ENCODE data around the gene SLC9A1. TPM values are rescaled to one million over a fixed set of nuclear protein-coding genes. Genes with fewer than 3 reads are reported as not detected.

Gene SLC9A1
- total RNA-seq, 1 experiment from 2014 or later: 21.7 TPM

- intact Hi-C loops (cut with micrococcal nuclease): no loop called here
- H3K9ac ChIP-seq (ENCODE audit: low read length): no peak overlapping the region
- no peaks in the 10 kb centered on the region for H3K9me2 ChIP-seq (ENCODE audit: insufficient read depth)
- TF ChIP-seq, protein P1, sequence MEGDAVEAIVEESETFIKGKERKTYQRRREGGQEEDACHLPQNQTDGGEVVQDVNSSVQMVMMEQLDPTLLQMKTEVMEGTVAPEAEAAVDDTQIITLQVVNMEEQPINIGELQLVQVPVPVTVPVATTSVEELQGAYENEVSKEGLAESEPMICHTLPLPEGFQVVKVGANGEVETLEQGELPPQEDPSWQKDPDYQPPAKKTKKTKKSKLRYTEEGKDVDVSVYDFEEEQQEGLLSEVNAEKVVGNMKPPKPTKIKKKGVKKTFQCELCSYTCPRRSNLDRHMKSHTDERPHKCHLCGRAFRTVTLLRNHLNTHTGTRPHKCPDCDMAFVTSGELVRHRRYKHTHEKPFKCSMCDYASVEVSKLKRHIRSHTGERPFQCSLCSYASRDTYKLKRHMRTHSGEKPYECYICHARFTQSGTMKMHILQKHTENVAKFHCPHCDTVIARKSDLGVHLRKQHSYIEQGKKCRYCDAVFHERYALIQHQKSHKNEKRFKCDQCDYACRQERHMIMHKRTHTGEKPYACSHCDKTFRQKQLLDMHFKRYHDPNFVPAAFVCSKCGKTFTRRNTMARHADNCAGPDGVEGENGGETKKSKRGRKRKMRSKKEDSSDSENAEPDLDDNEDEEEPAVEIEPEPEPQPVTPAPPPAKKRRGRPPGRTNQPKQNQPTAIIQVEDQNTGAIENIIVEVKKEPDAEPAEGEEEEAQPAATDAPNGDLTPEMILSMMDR (IDR thresholded peaks at IDR 0.05 in 2 of 3, conservative IDR thresholded peaks at IDR 0.05 in 1 of 3; ENCODE audit: borderline replicate concordance in 1 of 3, insufficient read depth in 1 of 3, low read depth in 2 of 3, low read length in 2 of 3): no peak
- TF ChIP-seq RAD21 (IDR thresholded peaks at IDR 0.05; ENCODE audit: low read depth) (no peak), SIN3A (IDR thresholded peaks at IDR 0.05; ENCODE audit: low read depth) (no peak), YY1 (IDR thresholded peaks at IDR 0.05; ENCODE audit: extremely low read depth, insufficient replicate concordance, low read depth, low read length) (no peak), SRF (IDR thresholded peaks at IDR 0.05; ENCODE audit: low read depth) (no peak)
- TF ChIP-seq, protein P2, sequence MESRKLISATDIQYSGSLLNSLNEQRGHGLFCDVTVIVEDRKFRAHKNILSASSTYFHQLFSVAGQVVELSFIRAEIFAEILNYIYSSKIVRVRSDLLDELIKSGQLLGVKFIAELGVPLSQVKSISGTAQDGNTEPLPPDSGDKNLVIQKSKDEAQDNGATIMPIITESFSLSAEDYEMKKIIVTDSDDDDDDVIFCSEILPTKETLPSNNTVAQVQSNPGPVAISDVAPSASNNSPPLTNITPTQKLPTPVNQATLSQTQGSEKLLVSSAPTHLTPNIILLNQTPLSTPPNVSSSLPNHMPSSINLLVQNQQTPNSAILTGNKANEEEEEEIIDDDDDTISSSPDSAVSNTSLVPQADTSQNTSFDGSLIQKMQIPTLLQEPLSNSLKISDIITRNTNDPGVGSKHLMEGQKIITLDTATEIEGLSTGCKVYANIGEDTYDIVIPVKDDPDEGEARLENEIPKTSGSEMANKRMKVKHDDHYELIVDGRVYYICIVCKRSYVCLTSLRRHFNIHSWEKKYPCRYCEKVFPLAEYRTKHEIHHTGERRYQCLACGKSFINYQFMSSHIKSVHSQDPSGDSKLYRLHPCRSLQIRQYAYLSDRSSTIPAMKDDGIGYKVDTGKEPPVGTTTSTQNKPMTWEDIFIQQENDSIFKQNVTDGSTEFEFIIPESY (IDR thresholded peaks at IDR 0.05; ENCODE audit: extremely low read depth, insufficient replicate concordance, low read length): no peak
- H3K79me2 ChIP-seq (ENCODE audit: insufficient read depth, low read length): no peaks in the 10 kb centered on the region
- H3K4me2 ChIP-seq (ENCODE audit: low read length): no peak overlapping the region
- no peaks in the 10 kb centered on the region for H4K20me1 ChIP-seq (ENCODE audit: insufficient read depth)
- no peak for ATAC-seq
- RAD21 ChIA-PET (ENCODE audit: low non-redundant PET in 1 of 2, low total read pairs in 2 of 2, uncharacterized antibody in 2 of 2, unreplicated experiment in 2 of 2): no interaction called here
- CTCF ChIA-PET: no interaction called here
- no peak overlapping the region for H3K27ac ChIP-seq (ENCODE audit: low read depth, low read length)
- no TSS peak for BruUV-seq (replicated peaks)
- DNase-seq (ENCODE audit: low read depth, low spot score): no peak
- H2AFZ ChIP-seq (ENCODE audit: low read depth, low read length, poor library complexity, severe bottlenecking): no peak overlapping the region
- H3K4me3 ChIP-seq (replicated peaks in 1 of 2; ENCODE audit: low read depth in 1 of 2, low read length in 2 of 2): no peak overlapping the region
- H3K27me3 ChIP-seq (ENCODE audit: insufficient read depth, low read length): no peaks in the 10 kb centered on the region
- no peaks in the 10 kb centered on the region for H3K9me3 ChIP-seq (ENCODE audit: control insufficient read depth in 1 of 2, insufficient read depth in 1 of 2, low read depth in 1 of 2, low read length in 2 of 2)
- H3K36me3 ChIP-seq (ENCODE audit: control insufficient read depth in 1 of 2, insufficient read depth in 2 of 2, low read length in 2 of 2): peaks cover 0 to 3% of the 10 kb centered on the region in 2 experiments; a peak in 1 of 4 replicates
- POLR2A ChIA-PET: no interaction called here
- no peaks in the 10 kb centered on the region for H3K4me1 ChIP-seq (ENCODE audit: control insufficient read depth in 1 of 2, insufficient read depth in 2 of 2, low read length in 2 of 2)
Observed at GRCh38 chr1:27129225-27129624, 25.7 kb downstream of the SLC9A1 start.
